ENCODE measurements around the gene PPP2R3B.

- no peak for TF ChIP-seq CTCF (IDR thresholded peaks at IDR 0.05 in 2 of 3, conservative IDR thresholded peaks at IDR 0.05 in 1 of 3; ENCODE audit: borderline replicate concordance in 1 of 3, insufficient read depth in 1 of 3, low read depth in 2 of 3, low read length in 2 of 3)
- TF ChIP-seq FOSL1 (IDR thresholded peaks at IDR 0.05; ENCODE audit: low read depth): no peak
- no peak for TF ChIP-seq POLR2AphosphoS5 (IDR thresholded peaks at IDR 0.05; ENCODE audit: low read depth, low read length)
- TF ChIP-seq ELF1 (IDR thresholded peaks at IDR 0.05; ENCODE audit: borderline replicate concordance, low read depth): no peak
- TF ChIP-seq POLR2A (IDR thresholded peaks at IDR 0.05; ENCODE audit: borderline replicate concordance, extremely low read depth, insufficient read depth, insufficient read length): no peak
- TF ChIP-seq ZBTB33 (IDR thresholded peaks at IDR 0.05; ENCODE audit: extremely low read depth, insufficient replicate concordance, low read length): no peak
- TF ChIP-seq EZH2 (IDR thresholded peaks at IDR 0.05): no peak
- TF ChIP-seq ZNF274 (IDR thresholded peaks at IDR 0.05; ENCODE audit: low read depth, low read length): no peak
- TF ChIP-seq JUND (IDR thresholded peaks at IDR 0.05): no peak
- TF ChIP-seq SIN3A (IDR thresholded peaks at IDR 0.05; ENCODE audit: low read depth): no peak
- TF ChIP-seq EZH2phosphoT487 (IDR thresholded peaks at IDR 0.05; ENCODE audit: borderline replicate concordance): no peak
- no peak for TF ChIP-seq REST (IDR thresholded peaks at IDR 0.05; ENCODE audit: low read depth)
Observed at GRCh38 chrX:317424-318067, 69.2 kb downstream of the PPP2R3B start.

Measured in HCT116 (cell line).